GM10248 (cell line): Measurements from ENCODE around the gene MID2.
"Not testable (repeated sequence)": the region's sequence is repeated elsewhere in the genome, so short reads cannot be mapped to it uniquely, and the experiment has no call there.

Experiments used
- CTCF ChIA-PET: fragments of 300-600 bp; sonication (Branson Sonifier 250); formaldehyde crosslinking; extraction: SDS; loops from one replicate; lab custom pipeline; 2021; ENCODE audit warnings: antibody characterized with exemption; lab: Yijun Ruan, JAX
- POLR2A ChIA-PET: fragments of 350-650 bp; sonication (Branson Sonifier 250); formaldehyde crosslinking; extraction: SDS; loops from one replicate; lab custom pipeline; 2020; ENCODE audit warnings: antibody characterized with exemption; lab: Yijun Ruan, JAX
- DNase-seq: peaks from one replicate; pipeline ENCODE4 v3.0.0; 2012; ENCODE audit errors: extremely low spot score
- TF ChIP-seq, protein P1 (sequence below): IDR thresholded peaks from 2 replicates; pipeline ENCODE4 v1.5.1; 2012; ENCODE audit warnings: mild to moderate bottlenecking, low read depth; ENCODE audit errors: extremely low read depth, missing control alignments, control extremely low read depth

MID2 gene

DNA sequence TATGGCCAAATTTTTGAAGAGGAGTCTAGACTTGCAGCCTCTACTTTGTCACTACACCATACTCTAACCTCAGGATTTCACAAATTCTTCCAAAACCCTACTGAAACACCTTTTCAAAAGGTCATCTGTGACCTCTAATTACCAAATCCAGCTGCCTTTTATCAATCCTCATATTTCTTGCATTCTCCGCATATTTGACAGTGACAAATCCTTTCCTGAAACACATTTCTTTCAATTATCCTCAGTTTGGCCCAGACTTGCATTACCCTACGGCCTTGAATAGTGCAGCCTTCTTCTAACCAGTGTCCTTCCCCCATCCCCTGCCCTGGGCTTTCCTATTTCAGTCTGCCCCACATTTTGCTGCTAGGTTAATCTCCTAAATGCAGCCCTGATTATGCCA, 25.5 kb downstream of the MID2 start:
- DNase-seq, result no peak
- POLR2A ChIA-PET, result no interaction called here
- TF ChIP-seq, protein P1, sequence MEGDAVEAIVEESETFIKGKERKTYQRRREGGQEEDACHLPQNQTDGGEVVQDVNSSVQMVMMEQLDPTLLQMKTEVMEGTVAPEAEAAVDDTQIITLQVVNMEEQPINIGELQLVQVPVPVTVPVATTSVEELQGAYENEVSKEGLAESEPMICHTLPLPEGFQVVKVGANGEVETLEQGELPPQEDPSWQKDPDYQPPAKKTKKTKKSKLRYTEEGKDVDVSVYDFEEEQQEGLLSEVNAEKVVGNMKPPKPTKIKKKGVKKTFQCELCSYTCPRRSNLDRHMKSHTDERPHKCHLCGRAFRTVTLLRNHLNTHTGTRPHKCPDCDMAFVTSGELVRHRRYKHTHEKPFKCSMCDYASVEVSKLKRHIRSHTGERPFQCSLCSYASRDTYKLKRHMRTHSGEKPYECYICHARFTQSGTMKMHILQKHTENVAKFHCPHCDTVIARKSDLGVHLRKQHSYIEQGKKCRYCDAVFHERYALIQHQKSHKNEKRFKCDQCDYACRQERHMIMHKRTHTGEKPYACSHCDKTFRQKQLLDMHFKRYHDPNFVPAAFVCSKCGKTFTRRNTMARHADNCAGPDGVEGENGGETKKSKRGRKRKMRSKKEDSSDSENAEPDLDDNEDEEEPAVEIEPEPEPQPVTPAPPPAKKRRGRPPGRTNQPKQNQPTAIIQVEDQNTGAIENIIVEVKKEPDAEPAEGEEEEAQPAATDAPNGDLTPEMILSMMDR, result no peak
- CTCF ChIA-PET, result no interaction called here

DNA sequence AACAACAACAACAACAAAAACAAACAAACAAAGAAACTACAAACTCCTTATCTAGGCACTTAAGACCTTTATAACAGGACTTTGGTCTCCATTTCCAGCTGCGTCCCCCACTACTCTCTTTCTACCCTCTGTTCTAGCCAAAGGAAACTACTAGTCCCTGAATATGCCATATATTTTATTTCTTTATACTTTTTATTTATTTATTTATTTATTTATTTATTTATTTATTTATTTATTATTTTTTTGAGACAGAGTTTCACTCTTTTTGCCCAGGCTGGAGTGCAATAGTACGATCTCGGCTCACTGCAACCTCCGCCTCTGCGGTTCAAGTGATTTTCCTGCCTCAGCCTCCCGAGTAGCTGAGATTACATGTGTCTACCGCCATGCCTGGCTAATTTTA, 26.0 kb downstream of the MID2 start:
- CTCF ChIA-PET, POLR2A ChIA-PET, DNase-seq: not testable (repeated sequence)

GRCh38 chrX:107856289-107856688, 30.6 kb downstream of the MID2 start:
- CTCF ChIA-PET, result no interaction called here
- DNase-seq, result no peak
- POLR2A ChIA-PET, result no interaction called here
- TF ChIP-seq, protein P1, result no peak

- POLR2A ChIA-PET, result not testable (repeated sequence)
Measured at GRCh38 chrX:107857041-107857440, 31.4 kb downstream of the MID2 start.

GRCh38 chrX:107857837-107858236, 32.2 kb downstream of the MID2 start:
- TF ChIP-seq, protein P1, result no peak
- POLR2A ChIA-PET, result no interaction called here
- CTCF ChIA-PET, result no interaction called here
- no peak for DNase-seq

More at GRCh38 chrX:107857041-107857440, 31.4 kb downstream of the MID2 start:
- DNase-seq, CTCF ChIA-PET: not testable (repeated sequence)

- ChIA-PET CTCF (no interaction called here), POLR2A (no interaction called here)
- DNase-seq, result no peak
- TF ChIP-seq, protein P1, result no peak
Measured at GRCh38 chrX:107861056-107861455, 35.4 kb downstream of the MID2 start.

GRCh38 chrX:107871136-107871535, 45.5 kb downstream of the MID2 start:
- TF ChIP-seq, protein P1, result no peak
- no peak for DNase-seq
- POLR2A ChIA-PET, result no interaction called here
- CTCF ChIA-PET, result interaction anchor here (1.2 kb wide), 1 partner anchor 23 kb away, joined by 3 read pairs; no protein-coding TSS in a partner anchor

DNA sequence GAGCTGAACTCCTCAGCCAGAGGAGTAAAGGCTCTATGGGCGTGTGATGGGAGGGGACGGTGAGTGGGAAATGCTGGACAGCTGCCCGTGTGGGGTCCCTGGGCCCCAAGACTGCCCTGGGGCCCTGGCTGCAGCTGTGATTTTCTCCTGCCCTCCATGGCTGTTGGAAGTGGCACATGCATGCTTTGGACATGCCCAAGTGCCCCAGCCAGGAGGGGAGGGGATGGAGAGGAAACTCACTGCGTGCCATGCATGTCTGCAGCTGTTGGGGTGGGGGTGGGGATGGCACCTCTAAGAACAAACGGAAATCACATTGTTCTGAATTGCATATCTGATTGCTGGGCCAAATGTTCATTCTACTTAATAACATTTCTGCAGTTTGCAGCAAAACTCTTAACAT, 52.4 kb downstream of the MID2 start:
- TF ChIP-seq, protein P1, result no peak
- DNase-seq, result no peak
- ChIA-PET POLR2A (no interaction called here), CTCF (no interaction called here)
